NCI-H2196 (cell line): ENCODE results near the gene QKI.

Source experiments
- DNase-seq: peaks from one replicate; lab custom pipeline; 2025; ENCODE audit not compliant: unreplicated experiment; lab: John Stamatoyannopoulos, UW

Gene QKI

DNA sequence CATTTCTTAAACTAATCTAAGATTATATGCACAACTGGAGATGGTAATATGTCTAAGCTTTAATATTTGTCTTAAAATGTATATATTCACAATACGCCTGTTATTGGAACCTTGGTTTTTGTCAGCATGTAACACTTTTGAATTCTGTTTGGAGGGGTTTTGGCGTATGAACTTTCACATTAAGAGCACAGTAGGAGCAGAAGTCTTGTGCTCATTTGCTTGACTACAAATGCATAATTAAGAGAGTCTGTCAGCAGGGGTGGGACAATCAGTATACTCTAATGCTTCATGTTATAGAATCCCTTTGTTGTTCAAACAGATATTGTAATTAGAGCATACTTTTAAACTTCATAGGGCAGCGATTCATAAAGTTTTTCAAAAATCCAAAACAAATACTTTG lies 112.8 kb downstream of the QKI start:
- DNase-seq = no peak

DNA sequence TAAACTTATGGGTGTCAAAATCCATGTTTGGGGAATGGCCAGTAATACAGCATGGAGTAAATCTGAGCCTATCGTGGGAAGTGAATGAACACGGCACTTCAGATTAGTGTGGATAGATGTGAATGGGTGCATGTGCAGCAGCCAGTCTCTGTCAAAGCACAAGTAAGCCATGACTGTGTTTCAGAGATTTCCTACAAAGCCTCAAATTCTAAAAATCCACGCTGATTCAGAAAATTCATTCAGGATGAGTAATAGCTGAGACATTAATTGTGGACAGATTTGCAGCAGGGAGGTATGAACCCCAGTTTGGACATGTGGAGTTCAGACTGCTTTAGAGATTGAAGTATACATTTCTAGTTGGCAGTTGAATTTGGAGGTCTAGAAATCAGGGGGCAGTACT lies 115.1 kb downstream of the QKI start:
- DNase-seq = no peak

DNA sequence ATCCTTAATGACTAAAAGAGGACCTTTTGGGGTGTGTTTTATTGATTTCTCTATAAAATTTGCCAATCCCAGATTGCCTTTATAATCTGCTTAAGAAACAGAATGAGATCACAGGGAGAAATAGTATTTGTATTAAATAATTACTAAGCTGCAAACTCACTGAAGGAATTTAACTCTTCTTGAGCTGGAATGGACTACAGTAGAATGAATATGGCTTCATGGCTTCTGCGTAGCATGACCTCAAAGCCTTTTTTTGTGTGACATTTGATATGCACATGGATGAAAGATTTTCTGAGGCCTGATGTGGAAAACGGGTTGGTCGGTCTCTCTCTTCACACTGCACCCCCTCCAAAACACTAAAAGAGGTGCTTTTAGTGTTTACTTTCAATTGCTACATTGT lies 115.9 kb downstream of the QKI start:
- DNase-seq = no peak

DNA sequence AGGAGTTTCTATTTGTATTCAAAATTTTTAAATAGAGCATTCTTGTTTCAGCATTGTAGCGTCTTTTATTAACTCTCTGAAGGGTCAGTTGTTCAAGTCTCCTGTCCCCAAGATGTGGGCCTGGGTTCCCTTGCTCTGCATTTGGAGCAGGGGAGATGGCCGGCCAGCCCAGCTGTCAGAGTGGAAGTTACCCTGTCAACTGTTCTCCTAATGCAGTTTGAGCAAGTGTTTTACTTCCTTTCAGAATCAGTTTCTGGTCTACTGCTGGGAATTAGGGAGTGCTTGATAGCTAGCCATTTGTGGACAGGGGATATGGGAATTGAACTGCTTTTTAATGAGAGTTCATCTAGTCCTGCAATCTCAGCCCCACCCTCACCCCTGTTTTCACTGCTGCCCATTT lies 116.6 kb downstream of the QKI start:
- no peak for DNase-seq

GRCh38 chr6:163532526-163533078 lies 118.1 kb downstream of the QKI start:
- no peak for DNase-seq

DNA sequence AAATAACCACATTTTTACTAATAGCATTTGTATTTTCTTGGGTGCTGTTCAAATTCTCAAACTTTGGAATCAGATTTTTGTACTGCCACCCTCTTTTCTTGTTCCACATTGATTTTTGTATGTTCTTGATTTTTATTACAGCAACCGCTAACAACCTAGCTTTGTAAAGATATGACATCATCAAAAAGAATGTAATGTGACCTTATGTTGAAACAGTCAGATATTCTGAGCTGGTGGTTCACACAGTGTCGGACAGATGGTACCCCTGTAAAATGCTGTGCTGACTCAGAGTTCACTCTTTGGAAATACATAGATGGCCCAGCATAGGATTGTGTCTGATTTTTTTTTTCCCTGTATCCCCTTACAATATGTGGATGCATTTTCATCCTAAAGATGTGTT lies 118.9 kb downstream of the QKI start:
- no peak for DNase-seq

- DNase-seq = no peak
Observed at GRCh38 chr6:163536770-163537169, 122.3 kb downstream of the QKI start.

DNA sequence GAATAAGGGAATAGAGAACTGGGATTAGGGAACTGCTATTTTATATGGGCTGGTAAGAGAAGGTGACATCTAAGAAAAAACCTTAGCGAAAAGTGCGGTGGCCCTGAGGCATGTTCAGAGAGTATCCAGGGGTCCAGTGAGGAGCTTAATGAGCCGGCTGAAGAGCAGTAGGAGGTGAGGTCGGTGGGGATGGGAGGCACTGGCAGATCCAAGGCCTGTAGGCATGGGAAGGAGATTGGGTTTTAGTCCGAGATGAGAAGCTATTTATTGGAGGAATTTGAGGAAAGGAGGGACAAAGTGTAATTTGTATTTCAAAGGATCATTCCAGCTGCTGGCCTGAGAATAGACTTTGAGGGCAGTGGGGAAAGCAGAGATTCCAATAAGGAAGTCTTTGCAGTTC lies 123.8 kb downstream of the QKI start:
- DNase-seq = no peak

DNA sequence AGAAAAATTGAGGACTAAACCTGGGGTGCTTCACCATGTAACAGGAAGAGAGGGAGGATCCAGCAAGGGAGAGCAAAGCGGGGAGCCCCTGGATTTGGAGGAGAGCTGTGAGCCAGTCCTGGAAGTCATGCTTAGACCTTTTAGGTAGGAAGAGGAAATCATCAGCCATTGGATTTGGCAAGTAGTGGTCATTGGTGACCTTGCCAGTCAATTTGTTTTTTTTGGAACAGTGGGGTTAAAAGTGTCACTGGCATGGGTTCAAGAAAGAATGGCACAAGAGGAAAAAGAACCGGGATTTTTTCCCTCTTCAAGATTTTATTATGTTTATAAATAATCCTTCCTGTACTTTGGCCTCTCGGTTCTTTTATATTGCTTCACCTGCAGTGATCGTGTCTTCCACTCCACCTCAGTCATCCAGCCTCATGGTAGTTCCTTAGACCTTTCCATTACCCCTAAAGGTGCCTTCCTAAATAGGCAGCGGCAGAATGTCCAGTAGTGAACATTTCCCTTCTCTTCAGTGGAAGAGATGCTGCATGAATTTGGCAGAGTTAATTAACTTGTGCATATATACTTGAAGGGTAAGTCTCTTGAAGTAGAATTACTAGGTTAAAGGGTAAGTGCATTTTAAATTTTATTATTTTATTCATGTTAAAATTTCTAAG lies 124.7 kb downstream of the QKI start:
- no peak for DNase-seq

- DNase-seq = no peak
Observed at GRCh38 chr6:163543321-163543720, 128.8 kb downstream of the QKI start.

GRCh38 chr6:163545370-163545769 lies 130.9 kb downstream of the QKI start:
- DNase-seq = no peak

GRCh38 chr6:163547287-163547686 lies 132.8 kb downstream of the QKI start:
- no peak for DNase-seq

- DNase-seq = no peak
Observed at GRCh38 chr6:163548624-163549023, 134.1 kb downstream of the QKI start.

GRCh38 chr6:163554032-163554431 lies 139.5 kb downstream of the QKI start:
- DNase-seq = no peak

DNA sequence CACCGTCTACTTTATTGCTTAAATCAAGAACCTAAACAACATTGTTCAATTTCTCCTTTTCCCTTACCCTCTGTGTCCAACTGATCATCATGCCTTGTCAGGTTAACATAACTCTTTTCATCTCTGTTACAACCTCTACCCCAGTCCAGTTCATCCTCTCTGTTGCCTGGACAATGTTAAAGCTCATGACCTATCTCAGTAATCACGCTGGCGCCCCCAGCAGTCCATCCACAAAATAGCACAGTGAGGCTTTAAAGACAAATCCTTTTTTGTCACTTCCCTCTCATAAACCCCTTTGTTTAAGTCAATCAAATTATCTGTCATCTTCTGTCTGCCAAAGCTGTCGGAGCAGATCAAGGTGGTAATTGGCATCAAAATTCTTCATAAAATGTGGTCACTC lies 140.1 kb downstream of the QKI start:
- no peak for DNase-seq

GRCh38 chr6:163559661-163560060 lies 145.1 kb downstream of the QKI start:
- no peak for DNase-seq

DNA sequence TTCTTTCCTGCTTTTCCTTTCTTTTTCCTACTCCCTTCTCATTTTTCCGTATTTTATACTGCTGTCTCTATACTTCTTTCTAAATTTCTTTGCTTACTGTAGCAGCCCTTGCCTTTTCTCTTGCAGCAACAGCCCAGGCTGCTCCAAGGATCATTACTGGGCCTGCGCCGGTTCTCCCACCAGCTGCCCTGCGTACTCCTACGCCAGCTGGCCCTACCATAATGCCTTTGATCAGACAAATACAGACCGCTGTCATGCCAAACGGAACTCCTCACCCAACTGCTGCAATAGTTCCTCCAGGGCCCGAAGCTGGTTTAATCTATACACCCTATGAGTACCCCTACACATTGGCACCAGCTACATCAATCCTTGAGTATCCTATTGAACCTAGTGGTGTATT lies 148.8 kb downstream of the QKI start:
- no peak for DNase-seq

GRCh38 chr6:163564534-163564933 lies 150.0 kb downstream of the QKI start:
- DNase-seq = no peak

GRCh38 chr6:163565140-163565539 lies 150.6 kb downstream of the QKI start:
- no peak for DNase-seq

DNA sequence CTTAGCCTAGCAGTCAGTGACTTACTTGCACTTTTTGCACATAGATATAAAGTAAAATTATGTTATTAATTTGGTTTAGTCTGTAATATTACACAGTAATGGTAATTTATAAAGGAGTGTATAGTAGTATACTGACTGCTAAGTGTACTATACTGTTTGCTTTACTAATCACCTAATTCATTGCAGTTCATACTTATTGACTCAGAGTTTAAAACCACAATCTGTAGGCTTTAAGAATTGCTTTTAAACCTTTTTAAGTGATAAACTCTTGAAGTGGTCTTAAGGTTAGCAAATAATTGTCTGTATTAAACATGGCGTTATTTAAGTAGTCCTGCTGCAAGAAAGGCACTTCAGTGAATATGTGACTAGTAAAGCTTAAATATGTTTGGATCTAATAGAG lies 151.5 kb downstream of the QKI start:
- DNase-seq = no peak

GRCh38 chr6:163568275-163568674 lies 153.8 kb downstream of the QKI start:
- no peak for DNase-seq

DNA sequence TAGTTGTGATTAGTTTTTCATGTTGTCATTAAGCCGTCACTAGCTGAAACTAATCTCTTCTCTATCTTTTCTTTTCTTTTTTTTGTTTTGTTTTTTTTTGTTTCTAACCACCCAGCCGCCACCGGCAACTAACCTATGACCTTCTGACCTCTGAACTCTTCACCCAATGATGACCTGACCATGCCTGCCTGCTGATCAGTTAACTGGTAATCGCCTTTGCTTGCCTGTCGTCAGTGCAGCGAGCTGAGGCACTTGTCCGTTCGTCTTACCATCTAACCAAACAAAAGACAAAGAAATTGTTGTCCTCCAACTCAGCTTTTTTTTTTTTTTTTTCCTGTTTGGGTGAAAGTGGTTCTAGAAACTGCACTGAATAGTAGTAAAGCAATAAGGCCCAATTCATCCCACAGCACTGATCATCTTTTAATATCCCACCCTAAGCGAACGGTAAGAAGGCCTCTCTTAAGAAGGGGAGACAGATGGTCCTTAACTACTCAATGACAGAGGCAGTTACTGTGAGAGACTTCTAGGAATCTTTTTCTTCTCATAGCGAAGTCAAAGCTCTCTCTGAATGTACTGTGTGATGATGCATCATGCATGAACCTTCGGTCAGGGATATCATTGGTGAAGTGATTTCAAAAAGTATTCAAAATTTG lies 156.2 kb downstream of the QKI start:
- no peak for DNase-seq

GRCh38 chr6:163571730-163572129 lies 157.2 kb downstream of the QKI start:
- no peak for DNase-seq
